Inflammatory macrophage treated with lipopolysaccharide for 1 hour (primary cell): ENCODE measurements around the gene PADI1.

Source experiments
- DNase-seq, 2 donors: peaks; one replicate each; pipeline ENCODE4 v3.0.0-alpha.2; 2020 to 2022

Gene PADI1

DNA sequence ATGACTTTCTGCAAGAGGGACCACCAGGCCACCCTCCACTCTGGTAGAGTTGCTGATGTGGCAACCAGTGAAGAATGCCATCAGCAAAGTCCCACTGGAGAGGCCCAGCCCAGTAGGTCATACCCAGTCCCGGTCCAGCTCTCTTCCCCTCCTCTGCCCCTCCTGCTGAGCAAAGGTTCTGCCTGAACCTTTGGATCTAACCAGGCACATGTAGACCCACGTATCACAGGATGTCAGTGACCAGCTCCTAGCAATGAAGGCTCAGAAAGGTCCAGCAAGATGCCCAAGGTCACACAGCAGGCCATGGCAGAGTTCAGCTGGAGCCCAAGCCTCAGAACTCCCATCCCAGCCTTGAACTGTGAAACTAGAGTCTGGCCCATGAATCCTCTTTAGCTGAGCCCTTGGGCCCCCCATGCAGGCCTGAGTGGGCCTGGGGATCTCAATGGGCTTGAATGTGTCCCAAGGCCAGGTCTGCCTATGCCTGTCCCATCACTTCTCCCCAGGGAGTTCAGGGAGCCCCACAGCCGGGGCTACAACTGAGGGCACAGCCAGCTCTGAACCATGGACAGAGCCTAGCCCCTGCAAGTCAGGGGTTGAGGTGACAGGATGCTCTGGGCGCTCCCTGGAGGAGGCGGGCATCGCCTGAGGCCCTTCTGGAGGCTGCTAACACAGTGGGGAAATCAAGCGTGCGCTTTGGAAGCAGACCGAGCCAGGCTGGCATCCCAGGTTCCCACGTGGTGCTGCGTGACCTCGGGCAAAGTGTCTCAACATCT lies 21.4 kb upstream of the PADI1 start:
- no peak for DNase-seq

DNA sequence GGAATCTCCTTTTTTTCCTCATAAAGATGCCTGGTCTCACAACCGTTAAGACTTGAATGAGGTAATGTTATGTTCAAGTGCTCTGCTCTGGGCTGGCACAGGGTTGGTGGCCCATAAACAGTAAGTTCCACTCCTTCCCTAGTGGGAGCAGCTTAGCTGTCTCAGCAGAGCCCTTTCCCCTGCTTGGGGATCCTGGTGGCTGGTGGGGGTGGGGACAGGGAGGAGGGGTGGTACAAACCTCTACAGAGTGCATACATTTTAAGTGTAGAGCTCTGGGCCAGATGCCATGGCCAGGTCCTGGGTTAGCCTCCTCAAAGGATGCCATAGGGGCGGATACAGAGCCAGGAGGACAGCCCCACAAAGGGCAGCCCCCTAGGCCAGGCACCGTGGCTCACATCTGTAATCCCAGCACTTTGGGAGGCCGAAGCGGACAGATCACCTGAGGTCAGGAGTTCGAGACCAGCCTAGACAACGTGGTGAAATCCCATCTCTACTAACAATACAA lies 20.7 kb upstream of the PADI1 start:
- no peak for DNase-seq

GRCh38 chr1:17184822-17185484 lies 20.0 kb upstream of the PADI1 start:
- DNase-seq, result no peak

DNA sequence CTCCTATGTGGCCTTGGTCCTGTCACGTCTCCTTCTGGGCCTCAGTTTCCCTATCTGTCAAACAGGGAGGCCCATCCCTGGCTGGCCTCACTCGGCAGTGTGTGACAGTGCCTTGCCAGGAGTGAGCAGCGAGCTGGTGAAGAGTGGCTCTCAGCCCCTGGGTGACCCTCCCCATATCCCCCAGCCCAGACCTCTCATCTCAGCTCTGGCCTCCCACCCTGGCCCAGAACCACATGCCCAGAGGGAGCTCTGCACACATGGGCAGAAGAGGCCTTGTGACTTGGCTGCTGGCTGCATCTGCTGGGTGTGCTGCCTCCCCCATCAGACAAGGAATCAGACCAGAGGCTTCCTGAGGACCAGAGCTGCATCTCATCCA lies 19.5 kb upstream of the PADI1 start:
- DNase-seq, result no peak

DNA sequence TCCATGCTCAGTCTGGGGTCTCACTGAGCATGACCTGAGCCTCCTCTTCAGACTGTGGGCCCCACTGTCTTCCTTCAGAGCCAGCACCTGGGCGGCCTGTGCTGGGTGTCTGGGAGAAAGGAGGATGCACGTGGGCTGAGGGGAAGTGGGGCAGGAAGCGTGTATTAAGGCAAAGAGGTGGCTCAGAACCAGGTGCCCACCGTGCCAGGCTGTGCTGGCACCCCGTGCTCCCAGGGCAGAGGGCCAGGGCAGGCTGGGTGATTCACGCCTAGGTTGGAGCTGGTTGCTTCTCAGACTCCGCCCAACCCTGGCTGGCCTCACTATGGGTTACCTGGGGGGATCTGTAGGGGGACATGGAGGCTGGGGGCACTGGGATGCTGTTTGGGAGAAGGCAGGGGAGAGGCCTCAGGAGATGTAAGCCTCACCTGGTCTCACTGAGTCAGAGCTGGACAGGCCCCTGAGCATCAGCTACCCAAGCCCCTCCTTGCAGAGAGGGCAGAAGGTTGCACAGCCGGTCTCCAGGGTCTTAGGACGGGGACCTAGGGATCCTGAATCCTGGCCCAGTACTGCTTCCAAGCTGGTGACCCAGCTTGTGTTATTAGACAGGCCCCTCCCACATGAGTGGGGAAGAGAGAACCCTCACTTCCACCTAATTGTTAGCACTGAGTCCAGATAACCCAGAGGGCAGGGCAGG lies 18.6 kb upstream of the PADI1 start:
- DNase-seq, result no peak

DNA sequence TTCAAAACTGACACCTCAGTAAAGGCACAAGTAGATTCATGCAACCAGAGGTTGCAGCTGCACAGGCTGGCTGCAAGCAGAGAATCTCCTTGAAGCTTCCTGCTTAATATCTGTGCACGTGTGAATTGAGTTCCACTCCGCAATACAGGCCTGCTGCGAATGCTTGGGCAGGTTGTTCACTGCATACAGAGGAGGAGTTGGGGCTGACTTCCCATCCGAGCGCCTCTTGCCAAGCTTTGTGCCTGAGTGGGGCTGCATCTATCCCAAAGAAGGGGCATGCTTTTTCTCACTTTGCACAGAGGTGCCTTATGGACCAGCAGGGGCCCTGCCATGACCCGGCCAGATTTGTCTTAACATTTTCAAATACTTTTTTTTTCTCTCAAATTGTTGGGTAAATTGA lies 17.9 kb upstream of the PADI1 start:
- no peak for DNase-seq

DNA sequence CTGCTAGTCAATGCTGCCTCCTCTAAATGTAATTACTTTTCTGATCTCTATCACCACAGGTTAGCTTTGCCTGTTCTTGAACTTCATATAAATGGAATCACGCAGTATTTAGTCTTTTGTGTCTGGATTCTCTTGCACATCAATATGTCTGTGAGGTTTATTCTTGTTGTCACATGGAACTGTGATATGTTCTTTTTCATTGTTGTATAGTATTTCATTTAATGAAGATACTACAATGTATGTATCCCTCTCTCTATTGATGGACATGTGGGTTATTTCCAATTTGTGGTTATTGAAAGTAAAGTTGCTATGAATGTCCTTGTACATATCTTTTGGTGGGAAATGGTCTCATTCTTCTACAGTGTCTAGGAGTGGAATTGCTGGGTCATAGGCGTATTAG lies 16.7 kb upstream of the PADI1 start:
- no peak for DNase-seq

DNA sequence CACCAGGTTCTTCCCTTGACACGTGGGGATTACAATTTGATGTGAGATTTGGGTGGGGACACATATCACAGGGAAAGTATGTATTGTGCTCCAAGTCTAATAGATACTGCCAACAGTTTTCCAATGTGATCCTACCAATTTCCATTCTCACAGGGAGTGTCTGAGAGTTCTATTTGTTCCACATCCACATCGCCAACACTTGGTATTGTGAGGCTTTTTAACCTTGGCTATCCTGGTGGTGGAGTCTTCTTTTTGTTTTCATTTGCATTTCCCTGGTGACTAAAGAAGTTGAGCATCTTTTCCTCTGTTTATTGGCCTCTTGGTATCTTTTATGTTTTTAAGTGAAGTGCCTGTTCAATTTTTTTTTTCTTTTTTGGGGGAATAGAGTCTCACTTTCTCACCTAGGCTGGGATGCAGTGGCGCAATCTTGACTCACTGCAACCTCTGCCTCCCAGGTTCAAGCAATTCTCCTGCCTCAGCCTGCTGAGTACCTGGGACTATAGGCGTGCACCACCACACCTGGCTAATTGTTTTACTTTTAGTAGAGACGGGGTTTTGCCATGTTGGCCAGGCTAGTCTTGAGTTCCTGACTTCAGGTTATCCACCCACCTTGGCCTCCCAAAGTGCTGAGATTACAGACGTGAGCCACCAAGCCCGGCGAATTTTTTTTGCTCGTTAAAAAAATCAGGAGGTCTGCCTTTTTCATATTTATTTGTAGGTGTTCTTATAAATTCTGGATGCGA lies 15.9 kb upstream of the PADI1 start:
- DNase-seq, result no peak

GRCh38 chr1:17189632-17189990 lies 15.3 kb upstream of the PADI1 start:
- no peak for DNase-seq

- no peak for DNase-seq
These were observed 14.6 kb upstream of the PADI1 start for GRCh38 chr1:17190010-17190995.

- no peak for DNase-seq
These were observed 13.0 kb upstream of the PADI1 start for GRCh38 chr1:17191990-17192242.

- DNase-seq, result no peak
These were observed 12.3 kb upstream of the PADI1 start for GRCh38 chr1:17192394-17193221.

GRCh38 chr1:17193222-17194132 lies 11.5 kb upstream of the PADI1 start:
- DNase-seq, result no peak

DNA sequence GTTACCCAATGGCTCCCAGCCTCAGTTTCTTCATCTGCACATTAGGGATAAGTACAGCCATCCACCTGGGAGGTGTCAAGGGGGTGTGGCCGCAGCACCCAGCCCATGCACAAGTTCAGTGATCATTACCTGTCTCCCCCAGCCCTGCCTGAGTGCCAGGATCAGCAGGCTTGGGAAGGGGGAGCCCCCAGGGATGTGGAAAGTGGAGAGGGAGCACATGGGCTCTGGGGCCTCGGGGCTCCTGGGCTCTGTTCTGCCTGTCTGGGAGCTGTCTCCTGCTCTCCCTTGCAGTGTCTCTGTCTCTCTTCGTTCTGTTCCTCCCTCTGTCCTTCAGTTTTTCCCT lies 10.8 kb upstream of the PADI1 start:
- no peak for DNase-seq

- no peak for DNase-seq
These were observed 10.1 kb upstream of the PADI1 start for GRCh38 chr1:17194615-17195528.

- no peak for DNase-seq
These were observed 9.2 kb upstream of the PADI1 start for GRCh38 chr1:17195731-17196130.

GRCh38 chr1:17196496-17197185 lies 8.3 kb upstream of the PADI1 start:
- DNase-seq, result no peak

GRCh38 chr1:17197696-17198095 lies 7.2 kb upstream of the PADI1 start:
- no peak for DNase-seq
